ENCODE results near the gene HEXD.
"Not testable (repeated sequence)": the region's sequence is repeated elsewhere in the genome, so short reads cannot be mapped to it uniquely, and the experiment has no call there.

Gene HEXD

DNA sequence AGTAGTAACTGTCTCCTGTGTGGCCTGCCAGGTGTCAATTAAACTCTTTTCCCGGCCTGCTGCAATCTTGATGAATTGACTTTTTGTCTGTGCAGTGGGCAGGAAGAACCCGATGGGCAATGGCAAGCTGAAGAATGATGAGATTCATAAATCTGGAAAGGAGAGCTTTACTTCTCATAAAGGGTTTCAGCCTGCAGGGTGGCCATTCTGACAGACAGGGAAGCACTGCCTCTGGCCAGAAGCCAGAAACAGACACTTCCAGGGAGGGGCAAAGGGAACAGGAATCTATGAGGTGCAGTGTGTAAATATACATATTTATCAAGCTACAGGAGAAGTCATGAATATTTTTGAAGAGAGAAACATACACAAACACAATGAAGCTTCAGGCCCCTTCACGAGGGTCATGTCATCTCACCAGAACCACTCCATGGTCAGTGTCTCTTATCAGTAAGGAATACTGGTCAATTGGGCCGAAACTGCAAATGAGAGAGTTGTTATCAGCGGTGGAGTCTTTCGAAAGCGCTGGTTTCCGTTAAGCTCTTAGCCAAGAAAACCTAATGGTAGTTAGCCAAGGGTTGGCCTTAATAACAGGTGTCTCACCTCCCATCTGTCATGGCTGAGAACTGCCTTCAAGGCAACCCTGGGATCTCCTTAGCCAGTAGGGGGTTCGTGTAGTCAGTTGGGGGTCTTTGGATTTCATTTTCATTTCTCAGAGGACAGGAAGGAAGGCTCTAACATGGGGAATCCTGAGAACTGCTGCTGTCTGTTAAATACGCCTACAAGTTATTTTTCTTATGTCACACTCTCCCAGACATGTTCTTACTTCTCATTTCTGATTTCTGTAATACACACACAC lies 39.2 kb downstream of the HEXD start:
- FAIRE-seq (no peak), DNase-seq (ENCODE audit: low spot score) (no peak)

DNA sequence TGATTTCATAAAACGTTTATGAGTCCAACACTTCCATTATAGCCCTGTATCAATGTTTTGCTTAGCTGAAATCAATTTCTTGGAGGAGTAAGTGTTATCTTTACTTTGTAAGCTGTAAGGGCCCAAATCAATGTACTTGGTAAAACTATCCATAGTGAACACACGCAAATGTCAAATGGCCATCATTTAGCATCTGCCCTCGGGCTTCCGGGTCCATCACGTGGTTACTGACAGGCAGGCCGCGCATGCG lies 39.7 kb downstream of the HEXD start:
- no peak for FAIRE-seq
- no peak for DNase-seq (ENCODE audit: low spot score)

DNA sequence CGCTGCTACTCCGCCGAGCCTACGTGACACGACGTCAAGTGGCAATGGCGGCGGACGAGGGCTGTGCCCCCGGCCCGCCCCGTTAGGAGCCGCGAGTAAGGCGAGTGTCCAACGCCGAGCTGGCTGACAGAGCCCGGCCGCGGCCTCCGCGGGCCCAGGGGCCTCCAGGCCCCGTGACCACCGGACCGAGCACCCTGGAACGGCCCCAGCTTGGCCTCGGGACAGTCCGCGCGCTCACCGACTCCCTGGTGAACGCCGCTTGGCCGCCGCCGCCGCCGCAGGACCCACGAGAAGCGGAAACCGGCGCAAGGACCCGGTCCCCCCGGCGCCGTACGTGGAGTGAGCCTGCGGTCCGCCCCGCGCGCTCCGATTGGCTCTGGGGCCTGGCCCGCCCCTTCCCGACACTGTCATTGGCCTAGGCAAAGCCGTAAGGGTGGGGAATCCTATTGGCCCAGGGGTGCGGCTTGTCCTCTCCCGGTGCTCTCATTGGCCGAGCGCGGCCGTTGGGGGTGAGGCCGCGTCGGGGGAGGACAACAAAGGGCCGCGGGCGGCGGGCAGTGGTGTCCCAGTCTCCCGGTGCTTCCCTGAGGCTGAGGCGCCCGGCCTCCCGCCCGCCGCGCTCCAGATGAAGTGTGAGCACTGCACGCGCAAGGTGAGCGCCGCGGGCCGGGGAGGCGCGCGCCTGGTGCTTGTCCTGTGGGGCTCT lies 40.2 kb downstream of the HEXD start, which contains the start of gene NARF:
TSS of gene NARF (plus strand) at position 563 of the 706 bp plus-strand sequence. CDS start at position 626, 63 bp downstream.
- DNase-seq (ENCODE audit: low spot score) (peak; percentile 100), FAIRE-seq (peak; percentile 97)

DNA sequence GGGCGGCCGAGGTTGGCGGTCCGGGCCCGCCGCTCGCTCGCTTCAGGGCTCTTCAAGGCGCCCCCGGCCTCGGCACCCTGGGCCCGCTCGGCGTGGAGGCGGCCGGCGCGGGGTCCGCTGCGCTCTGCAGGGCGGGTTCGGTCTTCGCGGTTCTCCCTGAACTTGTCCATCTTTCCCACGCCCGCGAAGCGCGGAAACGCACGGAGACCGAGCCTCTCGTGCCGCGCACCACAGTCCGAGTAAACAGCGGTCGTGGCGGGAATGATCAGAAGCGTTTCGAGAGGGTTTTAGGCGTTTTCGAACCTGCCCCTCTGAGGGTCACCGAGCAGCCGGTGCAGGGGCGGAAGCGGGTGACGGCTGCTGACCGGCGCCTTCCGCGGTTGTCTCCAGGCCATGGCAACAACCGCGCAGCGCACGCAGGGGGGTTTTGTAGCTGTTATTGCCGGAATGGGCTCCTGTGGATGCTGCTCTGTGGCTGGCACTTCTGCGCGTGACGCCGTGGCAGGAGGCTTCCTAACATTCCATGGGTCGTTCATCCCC lies 40.8 kb downstream of the HEXD start:
- DNase-seq (ENCODE audit: low spot score) = no peak
- no peak for FAIRE-seq

DNA sequence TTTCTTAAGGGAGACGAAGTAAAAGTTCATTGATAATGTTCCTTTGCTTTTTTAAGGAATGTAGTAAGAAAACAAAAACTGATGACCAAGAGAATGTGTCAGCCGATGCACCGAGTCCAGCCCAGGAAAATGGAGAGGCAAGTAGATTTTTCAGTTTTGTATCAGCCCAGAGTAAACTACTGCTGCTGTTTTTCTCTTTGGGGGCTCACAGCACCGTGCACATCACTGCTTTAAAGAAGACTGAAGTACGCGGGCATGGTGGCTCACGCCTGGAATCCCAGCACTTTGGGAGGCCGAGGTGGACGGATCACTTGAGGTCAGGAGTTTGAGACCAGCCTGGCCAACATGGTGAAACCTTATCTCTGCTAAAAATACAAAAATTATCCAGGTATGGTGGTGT lies 41.8 kb downstream of the HEXD start:
- FAIRE-seq; DNase-seq (ENCODE audit: low spot score): not testable (repeated sequence)

DNA sequence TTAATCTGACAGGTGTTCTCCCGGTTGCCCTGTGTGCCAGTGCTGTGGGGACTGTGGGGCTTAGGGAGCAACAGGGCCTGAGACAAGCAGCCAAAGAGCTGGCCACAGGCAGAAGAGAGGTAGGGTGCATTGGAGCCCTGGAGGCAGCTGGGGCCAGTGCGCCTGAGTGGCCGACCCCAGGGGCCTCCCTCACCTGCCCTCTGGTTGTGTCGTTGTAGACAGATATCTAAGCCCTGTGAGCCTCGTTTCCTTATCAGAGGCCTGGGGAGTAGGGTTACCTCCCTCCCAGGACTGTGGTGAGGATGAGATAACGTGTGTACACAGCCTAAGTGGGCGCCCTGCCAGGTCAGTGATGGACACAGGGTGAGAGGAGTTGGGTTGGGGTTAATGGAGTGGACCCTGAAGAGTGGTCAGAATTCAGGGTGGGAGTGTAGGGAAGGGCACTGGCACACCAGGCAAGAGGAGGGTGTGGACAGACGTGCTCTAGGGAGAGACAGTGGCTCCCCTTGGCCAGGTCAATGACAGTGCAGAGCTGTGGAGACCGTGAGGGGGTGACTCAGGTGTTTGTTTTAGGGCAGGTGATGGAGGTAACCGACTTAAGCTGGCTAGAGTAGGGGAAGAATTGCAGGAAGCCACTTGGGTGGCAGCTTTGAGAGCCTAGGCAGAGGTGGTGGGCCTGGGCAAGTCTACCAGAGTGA lies 43.8 kb downstream of the HEXD start:
- FAIRE-seq (no peak), DNase-seq (ENCODE audit: low spot score) (no peak)

DNA sequence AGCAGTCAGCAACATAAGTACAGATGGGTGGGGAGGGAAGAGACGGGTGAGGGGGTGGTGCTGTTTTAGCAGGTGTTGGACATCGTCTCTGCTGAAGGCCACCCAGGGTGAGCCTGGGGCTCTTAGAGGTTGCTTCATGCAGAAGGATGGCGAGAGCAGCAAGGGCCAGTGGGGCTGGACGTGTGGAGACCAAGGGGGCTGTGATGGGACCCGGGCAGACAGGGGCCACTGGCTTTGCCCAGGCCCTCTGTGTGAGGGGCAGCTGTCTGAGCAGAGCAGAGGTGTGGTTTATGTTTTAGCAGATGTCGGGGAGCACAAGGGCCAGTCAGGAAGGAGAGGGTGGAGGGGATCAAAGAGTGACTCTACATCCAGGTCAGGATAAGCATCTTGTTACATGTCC lies 45.2 kb downstream of the HEXD start:
- no peak for DNase-seq (ENCODE audit: low spot score)
- no peak for FAIRE-seq

DNA sequence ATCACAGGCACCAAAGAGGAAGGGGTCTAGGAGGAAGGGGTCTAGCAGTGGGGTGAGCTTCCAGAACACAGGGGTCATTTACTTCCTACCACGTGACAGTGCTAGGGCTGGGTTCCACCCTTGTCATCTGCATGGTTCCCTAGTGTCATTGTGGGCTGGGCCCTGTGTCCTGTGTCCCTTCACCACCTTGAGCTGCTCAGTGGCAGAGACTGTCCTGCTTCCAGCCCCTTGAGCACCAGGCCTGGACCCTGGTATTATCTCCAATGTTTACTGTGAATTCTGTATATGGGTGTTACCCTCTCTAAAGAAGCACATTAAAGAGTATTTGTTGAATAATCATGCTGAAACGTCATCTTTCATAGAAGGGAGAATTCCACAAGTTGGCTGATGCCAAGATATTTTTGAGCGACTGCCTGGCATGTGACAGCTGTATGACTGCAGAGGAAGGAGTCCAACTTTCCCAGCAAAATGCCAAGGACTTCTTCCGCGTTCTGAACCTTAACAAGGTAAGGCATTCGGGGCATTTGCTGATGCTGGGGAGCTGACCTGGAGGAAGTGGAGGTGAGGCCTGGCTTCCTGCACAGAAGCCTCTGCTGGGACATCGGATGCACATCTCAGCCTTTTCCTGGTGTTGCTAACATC lies 45.9 kb downstream of the HEXD start:
- DNase-seq (ENCODE audit: low spot score) (no peak), FAIRE-seq (no peak)

DNA sequence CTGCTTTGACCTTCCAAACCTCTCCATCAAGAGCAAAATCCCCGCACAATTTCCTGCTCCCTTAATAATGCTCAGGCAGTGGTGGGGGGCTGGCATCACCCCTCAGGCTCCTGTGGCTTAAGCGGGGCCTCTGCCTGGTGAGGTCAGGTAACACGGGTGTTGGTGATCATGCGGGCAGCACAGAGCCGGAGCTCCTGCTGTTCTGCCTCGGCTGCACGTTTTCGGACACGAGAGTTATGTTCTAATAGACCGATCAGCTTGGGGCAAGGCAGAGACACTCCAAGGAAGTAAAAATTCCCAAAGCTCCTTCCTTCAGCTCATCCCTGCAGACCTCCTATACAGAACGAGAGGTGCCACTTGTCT lies 46.4 kb downstream of the HEXD start:
- DNase-seq (ENCODE audit: low spot score) = no peak
- FAIRE-seq = no peak

DNA sequence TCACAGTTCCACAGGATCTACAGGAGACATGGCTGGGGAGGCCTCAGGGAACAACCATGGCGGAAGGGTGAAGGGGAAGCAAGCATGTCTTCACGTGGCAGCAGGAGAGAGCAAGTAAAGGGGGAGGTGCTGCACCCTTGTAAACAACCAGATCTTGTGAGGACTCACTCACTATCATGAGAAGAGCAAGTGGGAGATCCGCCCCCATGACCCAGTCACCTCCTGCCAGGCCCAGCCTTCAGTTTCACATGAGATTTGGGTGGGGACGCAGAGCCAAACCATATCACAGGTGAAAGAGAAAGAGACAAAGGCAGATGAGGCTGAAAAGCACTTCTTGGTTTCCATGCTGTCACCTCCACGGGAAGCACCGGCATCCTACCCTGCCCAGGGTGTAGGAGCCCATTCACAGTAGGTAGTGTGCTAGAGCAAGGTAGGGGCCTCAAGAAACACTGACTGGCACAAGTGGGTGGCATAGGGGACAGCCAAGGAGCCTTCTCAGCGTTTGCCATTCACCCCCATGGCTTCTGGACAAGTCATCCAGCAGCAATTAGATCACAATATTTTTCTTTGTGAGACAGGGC lies 47.0 kb downstream of the HEXD start:
- FAIRE-seq = no peak
- no peak for DNase-seq (ENCODE audit: low spot score)

DNA sequence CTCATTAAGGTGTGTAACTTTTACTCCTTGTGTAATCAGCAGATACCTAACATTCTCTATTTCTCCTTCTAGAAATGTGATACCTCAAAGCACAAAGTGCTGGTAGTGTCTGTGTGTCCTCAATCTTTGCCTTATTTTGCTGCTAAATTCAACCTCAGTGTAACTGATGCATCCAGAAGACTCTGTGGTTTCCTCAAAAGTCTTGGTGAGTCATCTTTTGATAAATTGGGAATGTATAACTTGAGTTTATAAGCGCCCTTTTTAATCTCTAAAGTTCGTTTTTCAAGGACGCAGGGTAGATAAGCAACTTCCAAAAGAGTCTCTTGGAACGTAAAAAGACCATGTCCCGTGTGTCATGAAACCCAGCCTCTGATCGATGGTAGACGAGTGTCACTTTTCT lies 50.5 kb downstream of the HEXD start:
- FAIRE-seq (no peak), DNase-seq (ENCODE audit: low spot score) (no peak)

DNA sequence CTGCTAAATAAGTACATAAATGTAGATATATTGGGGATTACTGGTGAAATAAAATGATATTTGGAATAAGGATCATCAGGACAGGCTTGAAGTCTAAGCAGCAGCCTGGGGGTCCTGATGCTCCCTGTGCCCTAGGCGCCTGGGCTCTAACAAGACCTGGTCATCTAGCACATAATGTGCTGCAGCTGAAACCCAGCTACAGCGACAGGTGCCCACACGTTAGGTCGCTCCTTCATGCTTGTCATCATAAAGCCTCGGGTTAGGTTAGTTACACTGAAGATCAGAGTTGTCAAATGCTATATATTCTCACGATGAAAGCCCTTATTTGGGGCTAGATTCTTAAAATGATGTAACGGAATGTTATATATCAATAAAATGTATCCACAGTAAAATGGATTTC lies 51.9 kb downstream of the HEXD start:
- FAIRE-seq = no peak
- no peak for DNase-seq (ENCODE audit: low spot score)

DNA sequence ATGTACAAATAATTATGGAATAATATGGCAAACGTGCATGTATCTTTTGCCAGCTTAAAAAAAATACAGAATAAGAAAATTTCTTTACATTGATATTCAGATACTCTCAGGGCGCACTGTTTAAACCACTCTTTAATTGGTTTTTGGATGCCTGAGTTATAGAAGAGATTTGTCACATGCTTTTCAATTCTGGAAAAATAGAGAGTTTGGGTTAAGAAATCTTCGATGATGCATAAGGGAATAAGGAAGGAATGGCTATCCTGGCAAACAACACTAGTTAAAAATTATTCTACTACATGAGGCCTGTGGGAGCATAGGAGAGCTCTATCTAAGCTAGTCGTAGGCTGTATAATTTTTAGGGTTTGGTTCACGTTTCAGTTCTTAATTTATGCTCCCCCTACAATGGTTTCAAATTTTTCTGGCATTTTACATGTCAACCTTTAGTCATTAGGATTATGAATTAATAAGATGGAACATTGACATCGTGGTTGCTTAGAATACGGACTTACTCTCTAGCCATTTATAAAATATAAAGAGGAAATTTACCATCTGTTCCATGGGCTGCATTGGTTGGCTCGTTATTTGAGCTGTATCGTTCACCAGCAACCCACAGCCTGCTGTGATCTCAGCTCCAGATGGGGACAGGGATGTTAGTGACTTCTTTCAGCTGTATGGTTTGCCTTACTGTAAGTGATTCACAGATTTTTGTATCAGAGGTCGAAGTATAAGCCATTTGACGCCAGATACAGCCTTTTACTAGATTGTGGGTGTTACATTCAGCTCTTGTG lies 56.3 kb downstream of the HEXD start:
- FAIRE-seq (no peak), DNase-seq (ENCODE audit: low spot score) (no peak)

DNA sequence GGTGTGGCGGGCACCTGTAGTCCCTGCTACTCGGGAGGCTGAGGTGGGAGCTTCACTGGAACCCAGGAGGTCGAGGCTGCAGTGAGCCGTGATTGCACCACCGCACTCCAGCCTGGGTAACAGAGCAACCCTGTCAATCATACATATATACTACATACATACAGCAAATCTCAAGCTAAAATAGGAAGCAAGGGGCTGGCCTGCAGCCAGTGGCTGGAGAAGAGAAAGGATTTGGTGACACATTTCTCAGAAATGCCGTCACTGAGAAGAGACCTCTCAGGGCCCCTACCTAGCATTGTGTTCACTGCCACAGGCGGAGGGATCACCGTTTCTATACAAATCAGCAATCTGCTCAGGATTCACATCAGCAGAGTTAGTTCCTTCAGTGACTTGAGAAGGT lies 57.3 kb downstream of the HEXD start:
- FAIRE-seq (no peak), DNase-seq (ENCODE audit: low spot score) (no peak)

DNA sequence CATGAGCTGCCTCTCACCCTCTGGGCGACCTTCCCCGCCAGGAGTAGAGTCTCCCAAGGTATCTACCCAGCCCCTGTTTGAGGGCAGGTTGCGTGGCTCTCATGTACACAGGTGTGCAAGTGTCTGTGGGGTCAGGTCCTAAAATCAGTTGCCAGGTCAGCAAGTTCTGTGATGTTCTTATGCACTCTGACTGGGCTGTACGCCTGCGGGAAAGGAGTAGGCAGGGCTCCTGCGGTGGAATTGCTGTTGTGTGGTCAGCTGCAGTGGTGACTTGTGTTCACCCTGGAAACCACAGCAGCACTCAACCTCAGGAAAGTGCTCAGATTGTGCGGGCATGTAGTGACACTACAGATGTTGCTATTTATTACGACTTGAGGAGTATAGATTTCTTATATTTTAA lies 59.8 kb downstream of the HEXD start:
- FAIRE-seq = no peak
- no peak for DNase-seq (ENCODE audit: low spot score)

DNA sequence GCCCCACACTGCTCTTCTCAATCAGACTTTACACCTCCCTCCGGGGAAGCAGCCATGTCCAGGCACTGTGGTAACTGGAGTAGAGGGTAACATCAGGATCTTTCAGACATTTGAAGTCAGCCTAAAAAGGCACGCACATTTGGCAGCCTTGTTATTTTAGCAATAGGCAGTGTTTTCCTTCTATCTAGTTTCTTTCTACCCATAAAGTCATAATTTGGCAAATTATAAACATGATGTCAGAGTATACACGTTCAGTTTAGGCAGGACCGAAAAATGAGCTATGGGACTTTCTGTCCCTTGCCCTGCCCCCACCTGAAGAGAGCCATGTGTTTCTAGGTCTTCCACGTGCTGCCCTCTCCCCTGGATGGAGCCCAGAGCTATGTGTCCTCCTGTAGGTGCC lies 61.5 kb downstream of the HEXD start:
- DNase-seq (ENCODE audit: low spot score) (no peak), FAIRE-seq (no peak)

DNA sequence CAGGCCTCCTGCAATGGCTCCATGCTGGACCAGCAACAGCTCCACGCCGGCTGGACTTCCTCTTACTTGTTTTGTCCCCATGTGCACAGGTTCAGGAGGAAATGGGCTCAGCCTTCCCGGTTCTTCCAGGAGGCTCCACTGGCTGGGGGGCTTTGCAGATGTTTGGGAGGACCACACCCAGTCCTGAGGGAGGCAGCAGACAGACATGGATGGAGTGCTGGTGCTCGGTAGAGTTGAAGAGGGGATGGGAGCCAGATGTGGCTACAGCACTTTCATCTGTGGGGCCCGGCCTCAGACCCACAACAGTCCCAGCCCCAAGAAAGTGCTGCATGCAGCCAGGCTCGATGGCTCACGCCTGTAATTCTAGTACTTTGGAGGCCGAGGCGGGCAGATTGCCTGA lies 62.2 kb downstream of the HEXD start:
- no peak for DNase-seq (ENCODE audit: low spot score)
- no peak for FAIRE-seq

DNA sequence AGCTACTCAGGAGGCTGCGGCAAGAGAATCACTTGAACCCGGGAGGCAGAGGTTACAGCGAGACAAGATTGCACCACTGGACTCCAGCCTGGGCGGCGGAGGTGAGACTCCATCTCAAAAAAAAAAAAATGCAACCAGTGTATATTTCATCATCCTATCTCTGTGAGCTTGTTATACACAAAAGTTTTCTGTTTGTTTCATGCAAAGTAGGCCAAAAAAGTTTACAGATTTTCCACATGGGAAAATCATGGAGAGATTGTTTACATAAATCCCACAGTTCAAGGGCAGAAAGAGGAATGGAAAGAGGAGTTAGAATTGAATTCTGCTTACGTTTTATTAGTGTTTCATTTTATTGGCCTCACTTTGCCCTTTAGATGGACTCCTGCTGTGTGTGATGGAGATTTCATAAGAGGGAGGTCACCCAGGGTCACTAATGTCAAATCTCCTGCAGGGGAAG lies 65.1 kb downstream of the HEXD start:
- DNase-seq (ENCODE audit: low spot score) = no peak

DNA sequence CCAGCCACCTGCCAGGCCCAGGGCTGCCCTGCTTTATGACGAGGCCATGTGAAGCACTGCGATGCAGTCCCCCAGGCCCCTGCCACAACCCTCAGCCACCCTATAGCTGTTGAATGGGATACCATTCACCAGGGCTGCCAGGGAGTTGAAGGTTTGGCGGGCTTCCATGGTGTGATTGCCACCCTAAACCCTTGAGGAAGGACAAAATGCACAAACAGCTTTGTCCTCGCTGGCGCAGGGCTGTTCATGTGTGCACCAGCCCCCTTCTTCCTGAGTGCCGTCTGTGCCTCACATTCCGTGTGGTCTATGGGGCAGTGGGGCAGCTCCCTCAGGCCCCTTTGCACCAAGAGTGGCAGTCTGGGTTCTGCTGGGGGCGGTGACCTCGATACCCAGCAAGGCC lies 65.7 kb downstream of the HEXD start:
- FAIRE-seq (no peak), DNase-seq (ENCODE audit: low spot score) (no peak)

More for the DNA sequence above, 65.1 kb downstream of the HEXD start:
- FAIRE-seq = no peak
